DND-41 (cell line): ENCODE results near the gene WDR73.

Experiments
- ATAC-seq: fragments of 200-7000 bp; cut with Tn5 transposase; 3 replicates; pipeline ENCODE4 v1.9.1; 2021; ENCODE audit warnings: low read depth; ENCODE audit not compliant: insufficient read depth
- DNase-seq: peaks from one replicate; pipeline ENCODE4 v3.0.0-alpha.2; 2020
- H2AFZ ChIP-seq: 2 replicates; pipeline ENCODE4 v1.6.0; 2012; ENCODE audit warnings: low read depth, low read length
- H3K27ac ChIP-seq: 2 replicates; pipeline ENCODE4 v1.5.1; 2012; ENCODE audit warnings: low read length, inconsistent platforms
- H3K27me3 ChIP-seq: fragments of 200-600 bp; sonication (generic); 2 replicates; pipeline ENCODE4 v1.6.0; 2012; ENCODE audit warnings: low read length, mild to moderate bottlenecking, inconsistent platforms; ENCODE audit not compliant: insufficient read depth, poor library complexity
- H3K36me3 ChIP-seq: 2 replicates; pipeline ENCODE4 v1.5.1; 2012; ENCODE audit warnings: low read length, inconsistent platforms; ENCODE audit not compliant: insufficient read depth
- H3K4me1 ChIP-seq: 2 replicates; pipeline ENCODE4 v1.5.1; 2012; ENCODE audit warnings: mild to moderate bottlenecking, low read length; ENCODE audit not compliant: insufficient read depth
- H3K4me2 ChIP-seq: 2 replicates; pipeline ENCODE4 v1.6.0; 2012; ENCODE audit warnings: mild to moderate bottlenecking, moderate library complexity, low read length, inconsistent platforms; ENCODE audit not compliant: insufficient read depth
- H3K4me3 ChIP-seq, 2 experiments: fragments of 200-600 bp in 1 of 2; shearing (Covaris generic) in 1 of 2; 2 replicates each; pipeline ENCODE4 v1.5.1; 2012 to 2016; ENCODE audit warnings: inconsistent platforms in 2 of 2, low read length in 2 of 2, mild to moderate bottlenecking in 2 of 2, low read depth in 1 of 2, moderate library complexity in 1 of 2
- H3K79me2 ChIP-seq: 2 replicates; pipeline ENCODE4 v1.6.0; 2012; ENCODE audit warnings: low read length, inconsistent platforms; ENCODE audit not compliant: insufficient read depth
- H3K9ac ChIP-seq: 2 replicates; pipeline ENCODE4 v1.6.0; 2012; ENCODE audit warnings: low read depth, mild to moderate bottlenecking, inconsistent platforms, low read length, moderate library complexity
- H3K9me3 ChIP-seq: 2 replicates; pipeline ENCODE4 v1.5.1; 2012; ENCODE audit warnings: low read length, moderate library complexity, mild to moderate bottlenecking, inconsistent platforms; ENCODE audit not compliant: insufficient read depth, severe bottlenecking
- H4K20me1 ChIP-seq: 2 replicates; pipeline ENCODE4 v1.6.0; 2012; ENCODE audit warnings: low read length; ENCODE audit not compliant: insufficient read depth
- EZH2 ChIP-seq: IDR thresholded peaks from 3 replicates; pipeline ENCODE4 v1.6.1; 2012; ENCODE audit warnings: borderline replicate concordance, low read depth, mild to moderate bottlenecking, moderate library complexity, low read length, inconsistent platforms; ENCODE audit not compliant: severe bottlenecking
- TF ChIP-seq, protein P1 (sequence below): IDR thresholded peaks from 2 replicates; pipeline ENCODE4 v1.5.1; 2012; ENCODE audit warnings: borderline replicate concordance, low read length, moderate library complexity, mild to moderate bottlenecking; ENCODE audit not compliant: poor library complexity, severe bottlenecking; ENCODE audit errors: extremely low read depth

Gene WDR73

DNA sequence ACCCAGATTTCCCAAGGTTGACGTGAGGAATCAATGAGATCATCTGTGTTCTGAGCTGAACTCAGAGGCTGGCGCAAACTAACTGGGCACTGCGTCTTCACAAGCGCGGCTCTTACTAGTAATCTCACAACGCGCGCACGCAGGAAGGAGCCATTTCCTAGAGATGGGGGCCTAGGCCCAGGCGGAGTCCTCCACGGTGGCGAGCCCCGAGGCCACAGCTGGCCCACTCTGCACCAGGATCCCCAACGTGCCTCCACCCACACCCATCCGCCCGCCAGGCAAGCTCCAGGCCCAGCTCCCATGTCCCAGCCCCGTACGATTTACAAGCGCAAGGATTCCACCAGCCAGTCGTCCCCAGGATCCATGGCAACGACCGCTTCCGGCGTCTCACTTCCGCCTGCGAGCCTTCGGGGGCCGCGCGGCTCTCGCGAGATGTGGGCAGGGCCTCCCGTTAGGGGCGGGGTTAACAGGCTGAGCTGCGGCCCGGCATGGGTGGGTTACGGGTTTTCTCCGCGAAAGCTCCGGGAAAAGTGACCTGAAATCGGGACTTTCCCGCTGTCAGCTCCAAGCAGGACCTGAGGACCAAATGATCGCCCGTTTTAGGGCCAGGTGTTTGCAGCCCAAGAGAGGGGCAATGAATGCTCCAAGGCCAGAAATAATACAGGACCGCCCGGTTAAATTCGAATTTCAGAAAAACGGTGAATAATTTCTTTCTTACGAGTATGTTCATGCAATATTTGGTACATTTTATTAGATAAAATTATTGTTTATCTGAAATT lies at the start of gene WDR73:
TSS of gene WDR73 (minus strand) at position 374 of the 779 bp plus-strand sequence. CDS start at position 365, 9 bp downstream.
- Histone ChIP-seq H3K4me1 (peaks cover 54% of the 10 kb centered on the region), H3K79me2 (peaks cover 25% of the 10 kb centered on the region), H3K9ac (peak within 1 kb of the TSS; percentile 71), H3K4me2 (peak within 1 kb of the TSS; percentile 72), H3K27ac (peak within 1 kb of the TSS; percentile 89), H4K20me1 (no peaks in the 10 kb centered on the region; the same call in 1 of the 2 replicates), H3K4me3 (peak within 1 kb of the TSS; percentile 65 to 92), H3K27me3 (no peaks in the 10 kb centered on the region), H3K36me3 (peaks cover 27% of the 10 kb centered on the region), H3K9me3 (no peaks in the 10 kb centered on the region), H2AFZ (peak within 1 kb of the TSS; percentile 89)
- ATAC-seq, result peak; percentile 78
- peak; percentile 95 for DNase-seq
- TF ChIP-seq, protein P1, sequence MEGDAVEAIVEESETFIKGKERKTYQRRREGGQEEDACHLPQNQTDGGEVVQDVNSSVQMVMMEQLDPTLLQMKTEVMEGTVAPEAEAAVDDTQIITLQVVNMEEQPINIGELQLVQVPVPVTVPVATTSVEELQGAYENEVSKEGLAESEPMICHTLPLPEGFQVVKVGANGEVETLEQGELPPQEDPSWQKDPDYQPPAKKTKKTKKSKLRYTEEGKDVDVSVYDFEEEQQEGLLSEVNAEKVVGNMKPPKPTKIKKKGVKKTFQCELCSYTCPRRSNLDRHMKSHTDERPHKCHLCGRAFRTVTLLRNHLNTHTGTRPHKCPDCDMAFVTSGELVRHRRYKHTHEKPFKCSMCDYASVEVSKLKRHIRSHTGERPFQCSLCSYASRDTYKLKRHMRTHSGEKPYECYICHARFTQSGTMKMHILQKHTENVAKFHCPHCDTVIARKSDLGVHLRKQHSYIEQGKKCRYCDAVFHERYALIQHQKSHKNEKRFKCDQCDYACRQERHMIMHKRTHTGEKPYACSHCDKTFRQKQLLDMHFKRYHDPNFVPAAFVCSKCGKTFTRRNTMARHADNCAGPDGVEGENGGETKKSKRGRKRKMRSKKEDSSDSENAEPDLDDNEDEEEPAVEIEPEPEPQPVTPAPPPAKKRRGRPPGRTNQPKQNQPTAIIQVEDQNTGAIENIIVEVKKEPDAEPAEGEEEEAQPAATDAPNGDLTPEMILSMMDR, result no peak
- no peak for TF ChIP-seq EZH2

DNA sequence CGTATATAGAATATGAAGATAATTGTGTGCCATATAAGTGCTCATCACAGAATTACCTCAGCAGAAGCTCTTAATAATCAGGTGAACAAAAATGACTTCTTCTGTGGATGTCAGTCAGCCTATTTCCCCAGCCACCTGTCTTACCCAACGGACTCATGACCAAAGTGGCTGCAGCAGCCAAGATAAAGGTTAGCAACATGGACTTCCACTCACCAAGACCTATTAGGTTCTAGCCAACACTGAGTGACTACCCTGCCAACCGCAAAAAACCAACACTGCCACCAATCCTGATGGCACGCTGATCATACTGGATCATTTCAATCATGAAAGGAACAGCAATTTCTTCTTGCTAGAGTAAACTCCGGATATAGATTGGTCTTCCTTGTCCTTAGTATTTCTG lies 49.7 kb upstream of the WDR73 start:
- peaks cover 31% of the 10 kb centered on the region; the same call in 1 of the 2 replicates for H4K20me1 ChIP-seq
- ATAC-seq (no peak), DNase-seq (no peak)

GRCh38 chr15:84702961-84703482 lies 48.9 kb upstream of the WDR73 start:
- Histone ChIP-seq H3K36me3 (peaks cover 8% of the 10 kb centered on the region; the same call in 1 of the 2 replicates), H3K27me3 (no peaks in the 10 kb centered on the region), H3K27ac (no peak overlapping the region), H3K4me2 (no peak overlapping the region), H3K4me3 (no peak overlapping the region), H3K79me2 (peaks cover 96% of the 10 kb centered on the region), H3K4me1 (no peaks in the 10 kb centered on the region), H3K9ac (no peak overlapping the region), H2AFZ (no peak overlapping the region), H4K20me1 (peaks cover 31% of the 10 kb centered on the region; the same call in 1 of the 2 replicates), H3K9me3 (no peaks in the 10 kb centered on the region)
- TF ChIP-seq, protein P1, result no peak
- TF ChIP-seq EZH2, result no peak
- ATAC-seq, result no peak
- no peak for DNase-seq

More for the DNA sequence above, 49.7 kb upstream of the WDR73 start:
- Histone ChIP-seq H3K27ac (no peak overlapping the region), H3K4me3 (no peak overlapping the region), H3K9me3 (no peaks in the 10 kb centered on the region), H2AFZ (no peak overlapping the region), H3K79me2 (peaks cover 95% of the 10 kb centered on the region), H3K9ac (no peak overlapping the region), H3K36me3 (peaks cover 8% of the 10 kb centered on the region; the same call in 1 of the 2 replicates), H3K27me3 (no peaks in the 10 kb centered on the region), H3K4me1 (no peaks in the 10 kb centered on the region), H3K4me2 (no peak overlapping the region)
- no peak for TF ChIP-seq EZH2
- TF ChIP-seq, protein P1, result no peak
